Measurements from ENCODE around the gene AFAP1L2.

DNA sequence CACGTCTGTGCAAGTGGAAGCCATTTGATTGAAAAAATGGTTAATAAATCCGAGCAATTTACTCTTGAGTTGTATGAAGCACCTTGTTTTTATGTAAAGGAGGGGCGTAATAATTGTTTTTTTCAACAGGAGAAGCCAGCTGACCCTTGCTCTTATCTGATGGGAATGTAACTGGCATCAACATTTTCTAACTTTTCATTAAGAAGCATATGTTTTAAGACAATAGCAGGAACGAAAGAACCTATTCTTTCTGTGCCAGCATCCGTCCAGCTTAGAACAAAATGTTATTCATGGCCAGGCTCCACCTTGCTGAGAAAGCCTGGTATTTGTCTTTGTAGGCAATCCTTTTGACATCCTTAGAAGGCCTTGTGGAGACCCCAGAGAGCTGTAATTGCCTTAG, 22.2 kb upstream of the AFAP1L2 start:
- TF ChIP-seq, protein P1, sequence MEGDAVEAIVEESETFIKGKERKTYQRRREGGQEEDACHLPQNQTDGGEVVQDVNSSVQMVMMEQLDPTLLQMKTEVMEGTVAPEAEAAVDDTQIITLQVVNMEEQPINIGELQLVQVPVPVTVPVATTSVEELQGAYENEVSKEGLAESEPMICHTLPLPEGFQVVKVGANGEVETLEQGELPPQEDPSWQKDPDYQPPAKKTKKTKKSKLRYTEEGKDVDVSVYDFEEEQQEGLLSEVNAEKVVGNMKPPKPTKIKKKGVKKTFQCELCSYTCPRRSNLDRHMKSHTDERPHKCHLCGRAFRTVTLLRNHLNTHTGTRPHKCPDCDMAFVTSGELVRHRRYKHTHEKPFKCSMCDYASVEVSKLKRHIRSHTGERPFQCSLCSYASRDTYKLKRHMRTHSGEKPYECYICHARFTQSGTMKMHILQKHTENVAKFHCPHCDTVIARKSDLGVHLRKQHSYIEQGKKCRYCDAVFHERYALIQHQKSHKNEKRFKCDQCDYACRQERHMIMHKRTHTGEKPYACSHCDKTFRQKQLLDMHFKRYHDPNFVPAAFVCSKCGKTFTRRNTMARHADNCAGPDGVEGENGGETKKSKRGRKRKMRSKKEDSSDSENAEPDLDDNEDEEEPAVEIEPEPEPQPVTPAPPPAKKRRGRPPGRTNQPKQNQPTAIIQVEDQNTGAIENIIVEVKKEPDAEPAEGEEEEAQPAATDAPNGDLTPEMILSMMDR (IDR thresholded peaks at IDR 0.05), result no peak
- no peak for TF ChIP-seq POLR2A (IDR thresholded peaks at IDR 0.05)
